ENCODE data around the gene GAMT.

The GAMT gene

DNA sequence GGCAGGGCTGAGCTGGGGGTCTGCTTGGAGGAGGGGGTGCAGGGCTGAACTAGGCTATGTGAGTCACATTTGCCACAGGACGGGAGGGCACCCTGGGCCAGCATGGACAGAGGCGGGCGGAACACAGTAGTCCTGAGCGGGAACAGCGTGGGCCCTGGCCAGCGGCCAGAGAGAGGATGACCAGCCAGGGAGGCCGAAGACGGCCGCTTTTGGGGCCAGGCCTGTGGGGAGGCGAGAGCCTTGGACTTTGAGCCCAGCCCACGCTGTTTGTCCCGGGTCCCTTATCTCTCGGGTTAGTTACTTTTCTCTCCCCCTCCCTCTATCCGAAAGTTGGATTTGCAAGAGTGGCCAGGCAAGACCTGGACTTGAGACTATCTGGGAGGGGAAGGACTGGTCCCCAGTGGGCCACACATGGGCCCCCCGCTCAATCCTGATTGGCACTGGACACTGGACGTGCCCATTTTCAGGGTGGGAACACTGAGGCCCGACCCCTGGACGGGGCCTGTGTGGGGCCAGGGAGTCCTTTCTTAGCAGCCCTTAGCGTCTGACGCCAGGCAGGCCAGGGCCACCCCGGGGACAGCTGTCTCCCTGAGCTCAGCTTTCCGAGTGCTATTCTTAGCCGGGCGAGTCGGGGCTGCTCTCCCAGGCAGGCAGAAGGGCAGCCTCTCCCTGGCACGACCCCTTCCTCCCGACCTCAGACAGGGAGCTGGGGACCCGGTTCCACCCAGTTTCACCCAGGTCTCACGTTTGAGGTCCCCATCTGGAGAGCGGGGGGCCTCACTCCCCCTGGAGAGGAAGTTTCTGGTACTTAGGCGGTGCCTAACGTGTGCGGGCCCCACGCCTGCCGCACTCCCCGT is 833 bp downstream of the GAMT start:
- DNase-seq (ENCODE audit: low read depth in 2 of 2), result no peak

DNA sequence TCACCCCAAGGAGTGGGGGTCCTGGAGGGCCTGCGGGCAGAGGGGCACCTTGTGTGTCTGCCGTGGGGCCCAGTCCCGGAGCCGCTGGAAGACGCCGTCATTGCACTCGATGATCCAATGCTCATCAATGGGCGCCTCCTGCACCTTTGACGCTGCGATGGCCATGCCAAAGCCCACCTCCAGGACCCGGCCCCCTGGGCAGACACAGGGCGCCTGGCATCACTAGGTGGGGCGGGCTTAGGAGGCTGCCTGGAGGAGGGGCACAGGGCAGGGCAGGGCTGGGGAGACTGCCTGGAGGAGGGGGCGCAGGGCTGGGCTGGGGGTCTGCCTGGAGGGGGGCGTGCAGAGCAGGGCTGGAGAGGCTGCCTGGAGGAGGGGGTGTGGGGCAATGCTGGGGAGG is 1.6 kb downstream of the GAMT start:
- DNase-seq (ENCODE audit: low read depth in 2 of 2), result no peak

DNA sequence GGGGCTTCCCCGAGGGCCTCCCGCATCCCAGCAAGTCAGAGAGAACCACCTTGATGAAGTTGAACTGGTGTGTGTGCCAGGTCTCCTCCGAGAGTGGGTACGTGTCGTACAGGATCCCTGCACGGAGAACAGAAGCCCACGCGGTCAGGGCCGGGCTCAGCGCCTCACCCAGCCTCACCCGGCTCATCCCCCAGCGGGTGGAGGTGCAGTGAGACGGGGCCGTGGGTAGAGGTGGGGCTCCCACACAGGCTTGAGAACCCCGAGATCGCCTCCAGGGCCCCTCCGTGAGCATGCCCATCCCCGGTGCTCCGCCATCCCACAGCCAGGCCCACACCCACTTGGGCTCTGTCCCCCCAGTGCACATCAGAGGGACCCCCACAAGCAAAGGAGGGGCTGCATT is 2.3 kb downstream of the GAMT start:
- no peak for DNase-seq (ENCODE audit: low read depth in 2 of 2)

DNA sequence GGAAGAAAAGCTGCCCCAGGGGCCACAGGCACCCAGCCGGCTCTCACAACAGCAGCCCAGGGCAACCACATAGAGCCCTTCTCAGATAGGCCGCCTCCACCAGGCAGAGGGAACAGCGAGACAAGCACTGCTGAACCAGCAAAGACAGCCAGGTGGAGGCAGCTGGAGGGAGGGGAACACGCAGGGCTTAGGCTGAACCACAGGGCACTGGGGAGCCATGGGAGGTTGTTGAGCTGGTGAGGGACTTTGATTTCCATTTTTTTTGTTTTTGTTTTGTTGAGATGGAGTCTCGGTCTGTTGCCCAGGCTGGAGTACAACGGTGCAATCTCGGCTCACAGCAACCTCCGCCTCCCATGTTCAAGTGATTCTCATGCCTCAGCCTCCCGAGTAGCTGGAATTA is 3.5 kb downstream of the GAMT start:
- DNase-seq (ENCODE audit: low read depth in 2 of 2), result no peak

DNA sequence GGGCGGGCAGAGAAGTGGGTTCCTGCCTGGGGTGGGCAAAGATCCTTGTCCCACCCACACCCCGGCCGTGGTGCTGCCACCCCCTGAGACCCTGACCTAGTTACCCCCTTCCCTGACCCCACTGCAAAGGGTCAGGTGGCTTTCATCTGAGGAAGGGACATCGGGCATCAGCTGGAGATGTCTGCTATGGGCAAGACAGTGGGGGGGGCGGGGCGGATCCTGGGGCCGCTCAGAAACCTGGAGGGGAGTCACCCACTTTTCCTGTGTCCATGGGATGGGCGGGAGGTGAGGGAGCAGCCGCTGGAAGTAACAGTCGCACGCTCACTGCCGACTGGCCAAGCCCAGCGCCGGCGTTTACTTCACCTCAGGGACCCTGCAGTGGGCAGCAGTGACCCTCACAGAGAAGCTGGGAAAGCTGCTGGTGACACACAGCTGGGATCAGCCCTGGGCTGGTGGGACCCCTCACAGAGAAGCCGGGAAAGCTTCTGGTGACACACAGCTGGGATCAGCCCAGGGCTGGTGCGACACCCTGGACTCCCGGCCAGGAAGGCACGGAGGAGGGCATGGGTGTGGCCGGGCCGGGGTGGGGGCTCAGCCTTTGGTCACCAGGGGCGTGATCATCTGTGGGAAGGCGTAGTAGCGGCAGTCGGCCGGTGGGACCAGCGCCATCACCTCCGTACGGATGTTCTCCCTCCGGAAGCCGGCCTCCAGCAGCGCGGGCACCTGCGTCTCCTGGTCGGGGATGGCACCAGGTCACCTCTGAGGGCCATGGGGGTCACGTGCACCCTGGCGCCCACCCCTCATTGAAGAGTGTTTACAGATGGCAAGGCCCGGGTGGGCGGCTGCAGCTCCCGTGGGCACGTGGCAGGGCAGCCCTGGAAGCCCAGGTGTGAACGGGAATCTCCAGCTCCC is 4.3 kb downstream of the GAMT start:
- DNase-seq (ENCODE audit: low read depth in 2 of 2), result no peak

DNA sequence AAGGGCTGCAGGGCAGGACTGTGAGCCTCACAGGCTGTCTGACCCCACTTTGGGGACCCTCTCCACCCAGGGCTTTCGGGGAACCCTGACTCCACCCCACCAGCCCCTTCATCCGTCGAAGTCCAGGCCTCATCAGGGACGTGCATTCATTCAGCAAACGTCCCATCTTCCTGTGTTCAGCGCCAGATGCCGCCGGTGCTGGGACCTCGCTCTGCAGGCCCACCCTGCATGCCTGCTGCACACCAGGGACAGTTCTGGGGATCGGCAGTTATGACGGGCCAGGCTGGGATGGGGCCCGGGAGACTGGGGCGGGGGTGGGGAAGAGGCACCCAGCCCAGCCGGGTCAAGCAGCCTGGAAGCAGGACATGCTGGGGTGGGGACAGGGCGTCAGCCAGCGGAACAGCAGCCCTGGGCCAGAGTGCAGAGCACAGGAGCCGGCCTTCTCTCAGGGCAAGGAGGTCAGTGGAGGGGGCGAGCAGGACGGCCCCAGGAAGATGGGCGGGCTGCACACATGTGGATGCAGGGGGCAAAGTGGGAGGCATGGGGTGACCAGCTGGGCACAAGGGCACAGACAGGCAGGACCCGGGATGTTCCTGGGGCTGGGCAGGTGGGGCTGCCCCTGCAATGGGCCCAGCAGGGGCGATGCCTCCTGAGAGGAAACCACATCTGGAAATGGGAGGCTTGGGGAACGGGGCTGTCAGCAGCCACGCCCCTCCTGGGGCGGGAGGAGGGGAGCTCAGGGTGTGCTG is 5.1 kb downstream of the GAMT start:
- no peak for DNase-seq (ENCODE audit: low read depth in 2 of 2)

DNA sequence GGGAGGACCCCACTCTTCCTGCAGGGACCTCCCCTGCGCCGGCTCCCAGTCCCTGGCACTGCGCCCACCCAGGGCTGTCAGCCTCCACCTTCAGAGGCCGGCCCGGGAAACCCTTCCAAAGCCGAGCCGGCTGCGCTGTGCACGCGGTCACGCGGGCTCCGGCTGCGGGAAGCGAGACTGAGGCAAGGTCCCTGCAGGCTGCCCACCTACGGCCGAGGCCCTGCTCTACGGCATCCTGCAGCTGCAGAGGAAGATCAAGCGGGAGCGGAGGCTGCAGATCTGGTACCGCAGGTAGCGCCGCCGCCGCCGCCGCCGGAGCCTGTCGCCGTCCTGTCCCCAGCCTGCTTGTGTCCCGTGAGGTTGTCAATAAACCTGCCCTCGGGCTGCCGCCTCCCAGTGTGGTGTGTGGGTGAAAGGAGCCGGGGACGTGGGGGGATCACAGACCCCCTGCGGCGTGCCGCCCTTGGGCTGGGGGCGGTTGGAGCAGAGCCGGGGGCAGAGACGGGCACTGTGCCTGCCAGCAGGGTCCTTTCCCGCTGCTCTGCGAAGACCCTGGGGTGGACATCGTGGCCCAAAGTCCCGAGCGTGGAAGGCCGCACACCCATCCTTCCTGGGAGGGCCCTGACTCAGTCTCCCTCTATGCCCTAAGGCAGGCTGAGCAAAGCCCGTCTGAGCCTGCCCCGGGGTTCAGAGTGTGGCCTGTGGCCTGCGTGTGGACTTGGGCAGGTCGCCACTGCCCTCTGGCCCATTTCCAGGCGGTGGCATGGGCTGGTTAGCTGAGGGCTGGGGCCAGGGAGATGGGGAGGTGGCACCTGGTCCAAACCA is 5.9 kb downstream of the GAMT start:
- no peak for DNase-seq (ENCODE audit: low read depth in 2 of 2)

DNA sequence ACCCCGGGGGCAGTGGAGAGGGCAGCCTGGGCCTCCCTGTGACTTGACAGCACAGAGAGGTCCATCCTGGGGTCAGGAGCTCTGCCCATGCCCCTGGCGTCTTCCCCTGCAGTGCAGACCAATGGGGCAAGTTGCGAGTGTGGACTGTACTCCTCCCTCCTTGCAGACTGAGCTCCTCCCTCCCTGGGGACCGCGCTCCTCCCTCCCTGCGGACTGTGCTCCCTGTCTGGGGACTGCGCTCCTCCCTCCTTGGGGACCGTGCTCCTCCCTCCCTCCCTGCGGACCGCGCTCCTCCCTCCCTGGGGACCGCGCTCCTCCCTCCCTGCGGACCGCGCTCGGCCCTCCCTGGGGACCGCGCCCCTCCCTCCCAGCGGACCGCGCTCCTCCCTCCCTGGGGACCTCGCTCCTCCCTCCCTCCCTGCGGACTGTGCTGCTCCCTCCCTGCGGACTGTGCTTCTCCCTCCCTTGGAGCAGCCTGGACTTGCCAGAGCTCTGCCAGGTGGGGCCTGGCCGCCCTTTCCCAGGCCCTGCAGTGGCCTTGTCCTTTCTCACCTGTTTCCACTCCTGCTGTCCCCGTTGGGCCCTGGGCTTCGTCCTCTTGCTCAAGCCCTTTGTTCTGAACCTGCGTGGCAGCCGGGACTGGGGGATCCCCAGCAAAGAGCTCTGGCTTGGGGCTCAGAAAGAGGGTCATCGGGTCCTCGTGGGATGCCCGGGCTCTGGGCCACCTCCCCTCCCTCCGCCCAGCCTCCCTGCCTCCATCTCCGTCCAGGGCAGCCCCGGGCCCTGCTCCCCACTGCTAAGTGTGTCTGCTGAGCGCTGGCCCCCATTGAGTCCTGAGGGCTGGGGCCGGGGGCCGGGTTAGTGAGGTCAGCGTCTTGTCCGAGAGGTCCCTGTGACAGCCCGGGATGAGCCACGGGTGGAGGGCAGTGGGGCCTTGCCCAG is 6.8 kb downstream of the GAMT start:
- DNase-seq (ENCODE audit: low read depth in 2 of 2), result no peak

DNA sequence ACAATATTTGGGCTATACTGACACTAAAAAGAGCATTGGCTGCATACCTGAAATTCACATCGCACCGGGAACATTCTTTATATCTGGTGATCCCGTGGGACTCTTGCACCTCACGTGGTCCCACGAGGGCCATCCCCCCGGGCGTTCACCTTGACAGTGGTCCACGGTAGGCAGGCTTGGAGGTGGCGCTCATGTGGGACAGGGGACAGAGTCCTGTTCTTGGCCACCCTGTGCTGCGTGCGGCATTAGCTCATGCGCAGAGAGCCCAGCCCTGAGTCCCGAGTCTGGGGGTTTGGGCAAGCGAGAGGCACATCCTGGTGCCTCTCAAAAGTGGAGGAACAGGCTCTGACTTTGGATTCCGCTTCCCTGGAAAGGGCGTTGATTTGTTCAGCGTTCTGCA is 7.5 kb downstream of the GAMT start:
- DNase-seq (ENCODE audit: low read depth in 2 of 2), result no peak

DNA sequence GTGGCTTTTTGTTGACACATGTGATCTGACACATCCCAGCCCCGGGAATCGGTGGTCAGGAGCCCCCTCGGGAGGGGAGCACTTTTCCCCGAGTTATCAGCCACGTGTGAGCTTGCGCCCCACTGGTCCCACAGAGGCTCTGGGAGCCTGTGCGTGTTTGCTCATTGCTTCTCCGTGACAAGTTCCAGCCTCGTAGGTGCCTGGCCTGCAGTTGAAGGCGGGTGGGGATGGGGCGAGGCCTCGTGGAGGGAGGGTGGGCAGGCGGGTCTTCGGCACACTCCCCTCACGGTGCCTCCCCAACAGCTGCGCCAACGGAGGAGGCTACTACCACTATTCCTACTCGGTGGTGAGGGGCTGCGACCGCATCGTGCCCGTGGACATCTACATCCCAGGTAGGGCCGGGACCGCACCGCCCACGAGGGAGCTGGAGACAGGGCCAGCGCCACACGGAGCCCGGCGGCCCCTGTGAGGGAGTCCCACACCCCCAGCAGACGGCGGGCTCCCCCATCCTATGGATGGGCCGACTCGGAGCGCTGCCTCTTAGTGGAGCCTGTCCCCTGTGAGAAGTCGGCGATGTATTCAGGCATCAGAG is 8.3 kb downstream of the GAMT start:
- no peak for DNase-seq (ENCODE audit: low read depth in 2 of 2)

DNA sequence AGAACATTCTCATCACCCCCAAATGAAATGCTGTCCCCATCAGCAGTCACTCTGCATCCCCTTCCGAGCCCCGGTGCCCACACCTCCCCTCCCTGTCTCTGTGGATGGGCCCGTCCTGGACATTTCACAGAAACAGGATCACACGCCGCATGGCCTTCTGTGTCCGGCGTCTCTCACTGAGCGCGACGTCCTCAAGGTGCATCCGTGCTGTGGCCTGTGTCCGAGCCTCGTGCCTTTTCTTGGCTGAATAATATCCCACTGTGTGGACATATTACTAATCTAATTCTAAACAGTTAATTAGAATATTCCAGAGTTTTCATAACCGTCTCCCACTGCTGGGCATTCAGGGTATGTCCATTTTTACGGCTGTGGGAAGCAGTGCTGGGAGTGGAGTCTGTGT is 8.9 kb downstream of the GAMT start:
- no peak for DNase-seq (ENCODE audit: low read depth in 2 of 2)

DNA sequence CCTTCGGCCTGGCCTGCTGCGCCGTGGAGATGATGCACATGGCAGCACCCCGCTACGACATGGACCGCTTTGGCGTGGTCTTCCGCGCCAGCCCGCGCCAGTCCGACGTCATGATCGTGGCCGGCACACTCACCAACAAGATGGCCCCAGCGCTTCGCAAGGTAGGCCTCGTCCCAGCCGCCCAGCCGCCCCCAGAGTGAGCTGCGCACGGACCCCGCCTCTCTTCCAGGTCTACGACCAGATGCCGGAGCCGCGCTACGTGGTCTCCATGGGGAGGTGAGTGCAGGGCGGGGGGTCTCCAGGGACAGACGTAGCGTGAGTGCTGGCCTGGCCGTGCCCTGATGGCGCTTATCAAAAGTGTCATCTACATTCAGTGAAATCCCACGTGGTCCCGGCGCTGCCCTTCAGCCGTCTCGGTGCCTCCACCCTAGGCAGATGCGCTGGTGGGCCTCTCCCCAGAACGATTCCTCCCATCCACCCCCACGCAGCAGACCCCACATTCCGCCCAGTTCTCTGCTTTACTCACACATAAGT is 10.4 kb downstream of the GAMT start:
- no peak for DNase-seq (ENCODE audit: low read depth in 2 of 2)

DNA sequence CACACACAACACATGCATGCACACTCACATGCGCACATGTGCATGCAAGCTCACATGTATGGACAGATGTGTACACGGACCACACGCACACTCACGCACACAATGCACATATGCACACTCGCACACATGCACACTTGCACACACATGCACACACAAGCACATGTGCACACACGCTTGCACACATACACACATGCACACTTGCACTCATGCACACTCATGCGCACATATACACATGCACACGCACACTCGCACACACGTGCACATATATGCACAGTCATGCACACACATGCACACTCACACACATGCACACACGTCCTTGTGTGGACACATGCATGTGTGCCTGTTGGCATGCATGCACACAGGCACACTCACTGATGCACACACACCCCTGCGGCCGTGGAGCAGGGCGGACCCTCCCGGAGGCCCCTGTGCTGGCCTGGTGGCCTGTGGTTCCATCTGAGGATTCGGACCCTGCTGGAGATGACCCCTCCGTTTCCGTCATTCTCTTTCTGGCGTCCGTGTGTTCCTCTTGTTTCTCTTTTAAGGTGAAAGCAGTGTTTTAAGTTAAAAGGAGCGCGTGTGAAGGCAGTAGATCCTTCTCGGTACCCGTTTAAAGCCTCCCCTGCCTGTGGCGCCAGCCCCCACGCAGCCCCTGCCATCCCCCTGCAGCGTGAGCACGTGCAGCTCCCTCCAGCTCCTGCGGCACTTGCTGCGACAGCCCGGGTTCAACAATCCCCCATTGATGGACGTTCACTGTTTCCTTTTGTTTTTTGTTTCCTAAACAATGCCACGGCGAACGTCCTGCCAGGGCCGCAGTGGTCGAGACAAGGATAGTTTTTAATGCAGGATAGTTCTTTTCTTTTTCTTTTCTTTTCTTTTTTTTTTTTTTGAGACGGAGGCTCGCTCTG is 12.1 kb downstream of the GAMT start:
- no peak for DNase-seq (ENCODE audit: low read depth in 2 of 2)

DNA sequence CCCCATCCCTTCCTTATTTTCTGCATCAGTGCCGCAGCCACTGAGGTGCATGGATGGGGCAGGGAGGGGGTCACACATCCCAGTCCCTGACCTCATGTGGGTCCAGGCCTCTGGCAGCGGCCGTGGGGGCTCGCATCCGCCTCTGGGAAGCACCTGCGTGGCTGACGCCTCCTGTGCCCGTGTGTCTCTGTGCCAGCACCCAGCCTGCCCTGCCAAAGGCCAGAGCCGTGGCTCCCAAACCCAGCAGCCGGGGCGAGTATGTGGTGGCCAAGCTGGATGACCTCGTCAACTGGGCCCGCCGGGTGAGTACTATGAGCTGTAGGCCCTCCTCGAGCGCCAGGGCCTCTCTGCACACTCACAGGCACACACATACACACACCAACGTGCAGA is 12.7 kb downstream of the GAMT start:
- no peak for DNase-seq (ENCODE audit: low read depth in 2 of 2)

DNA sequence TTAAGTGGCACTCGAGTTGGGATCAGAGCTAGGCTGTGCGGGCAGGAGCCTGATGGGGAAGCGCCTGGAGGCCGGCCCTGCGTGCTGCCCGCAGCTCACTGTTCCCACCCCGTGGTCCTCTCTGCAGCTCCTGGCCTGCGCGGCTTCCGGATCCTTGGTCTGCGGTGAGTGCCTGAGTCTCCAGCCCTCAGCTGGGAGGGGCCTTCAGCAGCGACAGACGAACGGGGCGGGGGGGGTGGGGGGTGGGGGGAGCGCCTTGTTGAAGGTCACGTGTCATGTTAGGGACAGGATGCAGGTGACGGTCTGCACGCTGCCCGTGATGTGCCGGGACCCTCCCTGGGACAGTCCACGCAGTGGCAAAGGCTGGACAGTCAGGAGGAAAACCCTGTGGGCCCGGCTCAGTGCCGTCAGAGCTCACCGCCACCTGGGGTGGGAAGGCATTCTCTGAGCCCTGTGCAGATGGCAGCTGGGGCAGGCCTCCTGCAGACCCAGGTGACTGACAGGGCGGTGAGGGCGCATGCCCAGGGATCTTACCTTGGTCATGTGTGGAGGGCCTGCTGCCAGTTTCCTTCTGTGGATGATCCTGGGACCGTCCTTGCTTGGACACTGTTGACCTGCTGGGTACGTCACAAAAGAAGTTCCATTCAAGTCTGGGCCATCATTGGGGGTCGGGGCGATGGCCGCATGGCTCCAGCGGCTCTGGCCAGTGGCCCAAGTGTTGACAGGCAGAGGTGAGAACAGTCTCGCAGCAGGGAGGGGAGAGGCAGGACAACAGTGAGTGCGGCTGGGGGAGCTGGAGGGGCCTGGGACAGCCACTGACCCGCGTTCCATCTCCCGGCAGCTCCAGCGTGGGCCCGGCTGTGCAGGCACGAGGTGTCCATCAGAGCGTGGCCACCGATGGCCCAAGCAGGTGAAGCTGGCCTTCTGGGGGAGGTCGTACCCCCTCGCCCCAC is 13.4 kb downstream of the GAMT start:
- DNase-seq (ENCODE audit: low read depth in 2 of 2), result no peak

DNA sequence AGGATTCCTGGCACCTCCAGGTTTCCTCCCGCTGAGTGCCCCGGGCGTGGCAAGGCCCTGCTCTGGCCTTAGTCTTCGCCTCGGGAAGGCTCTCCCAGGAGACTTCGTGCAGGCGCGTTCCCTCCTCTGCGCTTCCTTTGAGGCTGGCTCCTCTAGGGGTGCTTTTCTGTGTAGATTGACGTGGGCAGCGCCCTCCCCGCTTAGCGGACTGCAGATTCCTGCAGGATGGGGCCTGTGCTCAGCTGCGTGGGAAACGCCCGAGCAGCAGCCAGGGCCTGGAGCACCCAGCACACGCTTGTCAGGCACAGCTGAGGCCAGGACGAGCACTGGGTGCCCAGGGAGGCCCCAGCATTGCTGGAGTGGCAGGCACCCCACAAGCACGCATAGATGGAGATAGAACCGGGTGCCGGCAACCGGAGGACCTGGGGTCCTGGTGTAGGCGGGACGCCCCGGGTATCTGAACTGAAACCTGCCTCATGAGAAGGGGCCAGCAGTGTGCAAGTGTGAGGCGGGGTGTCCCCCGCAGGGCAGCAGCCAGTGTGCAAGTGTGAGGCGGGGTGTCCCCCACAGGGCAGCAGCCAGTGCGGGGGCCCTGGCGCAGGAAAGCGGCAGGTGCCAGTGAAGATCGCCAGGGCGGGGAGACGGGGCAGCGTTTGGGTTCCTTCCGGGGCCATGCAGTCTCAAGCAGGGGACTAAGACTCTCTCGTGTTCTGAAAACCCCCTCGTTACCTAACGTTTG is 14.2 kb downstream of the GAMT start:
- DNase-seq (ENCODE audit: low read depth in 2 of 2), result no peak

DNA sequence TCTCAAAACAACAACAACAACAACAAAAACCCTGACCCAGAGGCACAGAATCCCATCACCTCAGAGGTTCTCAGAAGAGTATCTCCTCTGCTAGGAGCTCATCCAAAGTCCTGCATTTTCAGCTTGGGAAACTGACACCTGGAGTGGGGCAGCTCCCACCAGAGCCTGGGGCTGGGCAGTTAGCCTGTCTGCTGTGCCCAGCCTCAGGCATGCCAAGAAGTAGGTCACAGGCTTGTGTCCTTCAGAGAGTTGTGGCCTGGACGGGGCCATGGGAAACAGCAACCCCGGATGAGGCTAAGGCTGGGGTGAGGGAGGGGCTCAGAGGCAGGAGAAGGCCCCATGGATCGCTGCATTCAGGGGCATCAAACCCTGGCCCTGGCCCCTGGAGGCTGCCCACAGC is 15.5 kb downstream of the GAMT start:
- DNase-seq (ENCODE audit: low read depth in 2 of 2), result no peak
